A549 (cell line): ENCODE measurements around the gene ARHGEF11.

Experiments used
- CHD2 ChIP-seq: fragments of 150-350 bp; IDR thresholded peaks from 2 replicates; pipeline ENCODE4 v1.6.1; 2014; ENCODE audit warnings: low read length; ENCODE audit not compliant: partially characterized antibody
- CTCF ChIP-seq: fragments of >200 bp; sonication (Bioruptor Twin); formaldehyde crosslinking; IDR thresholded peaks from 3 replicates; pipeline ENCODE4 v1.5.1; 2016
- EP300 ChIP-seq, 2 experiments: fragments of >200 bp; sonication (Bioruptor Twin); formaldehyde crosslinking; IDR thresholded peaks; 2 replicates in 1 of 2; 3 replicates in 1 of 2; pipeline ENCODE4 v1.6.1; 2016 to 2017
- HDAC2 ChIP-seq: fragments of 200-600 bp; sonication (generic); IDR thresholded peaks from 2 replicates; pipeline ENCODE4 v1.6.1; 2016
- JUNB ChIP-seq: fragments of >200 bp; sonication (Bioruptor Twin); formaldehyde crosslinking; IDR thresholded peaks from 2 replicates; pipeline ENCODE4 v1.6.1; 2016
- POLR2A ChIP-seq: IDR thresholded peaks from 2 replicates; pipeline ENCODE4 v1.6.1; 2012; ENCODE audit warnings: mild to moderate bottlenecking, low read length
- RAD21 ChIP-seq, 2 experiments: fragments of >200 bp in 1 of 2; sonication (Bioruptor Twin) in 1 of 2; formaldehyde crosslinking in 1 of 2; IDR thresholded peaks in 1 of 2; conservative IDR thresholded peaks in 1 of 2; 2 replicates in 1 of 2; 3 replicates in 1 of 2; pipeline ENCODE4 v1.6.1; 2012 to 2018; ENCODE audit warnings: inconsistent platforms in 1 of 2
- RCOR1 ChIP-seq: fragments of 150-350 bp; IDR thresholded peaks from 2 replicates; pipeline ENCODE4 v1.6.1; 2014; ENCODE audit warnings: antibody characterized with exemption, low read length, low read depth
- SMC3 ChIP-seq: fragments of >200 bp; sonication (Bioruptor Twin); formaldehyde crosslinking; IDR thresholded peaks from 3 replicates; pipeline ENCODE4 v1.6.1; 2018; ENCODE audit warnings: inconsistent platforms
- ZSCAN20 ChIP-seq: fragments of 250-450 bp; sonication (Bioruptor Pico); IDR thresholded peaks from 2 replicates; pipeline ENCODE4 v1.8.0; 2022; ENCODE audit warnings: mild to moderate bottlenecking, moderate library complexity
- TF ChIP-seq, protein P1 (sequence below): IDR thresholded peaks from 2 replicates; pipeline ENCODE4 v1.6.1; 2012

DNA sequence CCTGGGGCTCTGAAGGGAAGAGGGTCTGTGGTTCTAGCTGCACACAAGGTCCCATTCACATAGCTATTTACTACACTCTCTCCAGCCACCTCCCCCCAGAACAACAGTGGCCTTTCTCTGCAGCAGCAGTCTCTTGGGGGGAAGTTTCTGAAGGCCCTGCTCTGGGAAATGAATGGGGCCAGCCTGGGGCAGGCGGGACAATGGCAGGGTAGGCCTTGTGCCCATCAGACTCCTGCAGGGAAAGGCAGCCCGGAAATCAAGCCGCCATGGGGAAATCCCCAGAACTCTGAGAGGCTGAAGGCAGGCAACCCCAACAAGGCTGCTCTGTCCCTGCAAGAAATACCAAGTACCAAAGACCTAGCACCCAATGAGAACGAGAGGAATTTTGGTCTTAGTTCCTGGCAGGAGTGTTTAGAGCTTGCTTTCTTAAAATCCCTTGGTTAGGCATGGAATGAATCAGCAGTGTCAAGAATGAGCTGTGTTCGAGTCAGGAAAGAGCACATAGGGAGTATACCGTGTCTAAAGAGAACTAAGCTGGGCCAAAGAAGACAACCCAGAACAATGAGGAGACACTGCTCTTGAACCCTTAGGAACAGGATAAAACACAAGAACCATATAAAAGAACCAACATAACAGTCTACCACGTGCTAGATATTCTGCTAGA lies 11.3 kb downstream of the ARHGEF11 start:
- no peak for TF ChIP-seq SMC3
- no peak for TF ChIP-seq CTCF
- no peak for TF ChIP-seq HDAC2
- TF ChIP-seq EP300 (IDR thresholded peaks at IDR 0.05), result no peak
- no peak for TF ChIP-seq POLR2A
- no peak for TF ChIP-seq JUNB
- no peak for TF ChIP-seq RCOR1
- TF ChIP-seq ZSCAN20 (CRISPR knock-in tag), result no peak
- TF ChIP-seq CHD2, result no peak
- TF ChIP-seq, protein P1, sequence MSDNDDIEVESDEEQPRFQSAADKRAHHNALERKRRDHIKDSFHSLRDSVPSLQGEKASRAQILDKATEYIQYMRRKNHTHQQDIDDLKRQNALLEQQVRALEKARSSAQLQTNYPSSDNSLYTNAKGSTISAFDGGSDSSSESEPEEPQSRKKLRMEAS, result no peak
- TF ChIP-seq RAD21 (conservative IDR thresholded peaks at IDR 0.05 in 1 of 2, IDR thresholded peaks at IDR 0.05 in 1 of 2), result no peak
